ENCODE measurements around the gene ITPA. TPM values are rescaled to one million over a fixed set of nuclear protein-coding genes. Genes with fewer than 3 reads are reported as not detected.

ITPA gene
- total and polyA plus RNA-seq, 2 of the 13 experiments (the other 11 are each of a cell fraction or from before 2014, with no cell fraction given), result 60.1 to 103 TPM

GRCh38 chr20:3172933-3173609, 36.2 kb upstream of the ITPA start, which contains the start of gene LZTS3 (continued):
- TF ChIP-seq ATF2 (CRISPR knock-in tag; IDR thresholded peaks at IDR 0.05) (peak; percentile 81), FOXA1 (IDR thresholded peaks at IDR 0.05) (no peak), FOXA1 (CRISPR knock-in tag; IDR thresholded peaks at IDR 0.05) (no peak; the same call in 1 of the 2 replicates), SNRNP70 (IDR thresholded peaks at IDR 0.05; ENCODE audit: low read depth, low read length) (no peak), RERE (CRISPR knock-in tag; IDR thresholded peaks at IDR 0.05; ENCODE audit: low read depth) (no peak), KDM1A (CRISPR knock-in tag; IDR thresholded peaks at IDR 0.05) (0 out of 2 replicates have a peak, but pooled peaks have one; percentile 3), ZFP90 (CRISPR knock-in tag; IDR thresholded peaks at IDR 0.05; ENCODE audit: borderline replicate concordance) (peak; percentile 44; the same call in 1 of the 2 replicates), ZNF550 (CRISPR knock-in tag; IDR thresholded peaks at IDR 0.05; ENCODE audit: borderline replicate concordance) (0 out of 2 replicates have a peak, but pooled peaks have one; percentile 52), RXRB (CRISPR knock-in tag; IDR thresholded peaks at IDR 0.05; ENCODE audit: borderline replicate concordance) (0 out of 2 replicates have a peak, but pooled peaks have one; percentile 5), ATF7 (IDR thresholded peaks at IDR 0.05) (peak; percentile 95), ATF7 (CRISPR knock-in tag; IDR thresholded peaks at IDR 0.05) (peak; percentile 94; the same call in 1 of the 2 replicates), ZNF609 (CRISPR knock-in tag; IDR thresholded peaks at IDR 0.05; ENCODE audit: borderline replicate concordance) (no peak; the same call in 1 of the 2 replicates), TBL1XR1 (IDR thresholded peaks at IDR 0.05; ENCODE audit: borderline replicate concordance, low read length, partially characterized antibody) (peak; percentile 72), TERF1 (CRISPR knock-in tag; IDR thresholded peaks at IDR 0.05) (no peak), ZNF33B (CRISPR knock-in tag; IDR thresholded peaks at IDR 0.05) (0 out of 2 replicates have a peak, but pooled peaks have one; percentile 2), NKX3-1 (CRISPR knock-in tag; IDR thresholded peaks at IDR 0.05) (no peak)

All from HepG2 (cell line).